GM18858 (cell line): ENCODE results near the gene CEP112.
"Not testable (repeated sequence)": the region's sequence is repeated elsewhere in the genome, so short reads cannot be mapped to it uniquely, and the experiment has no call there.

Experiments used
- ATAC-seq: cut with Tn5 transposase; IDR thresholded peaks from one replicate; pipeline ENCODE4 v1.9.1; 2021; ENCODE audit not compliant: unreplicated experiment

CEP112 gene

DNA sequence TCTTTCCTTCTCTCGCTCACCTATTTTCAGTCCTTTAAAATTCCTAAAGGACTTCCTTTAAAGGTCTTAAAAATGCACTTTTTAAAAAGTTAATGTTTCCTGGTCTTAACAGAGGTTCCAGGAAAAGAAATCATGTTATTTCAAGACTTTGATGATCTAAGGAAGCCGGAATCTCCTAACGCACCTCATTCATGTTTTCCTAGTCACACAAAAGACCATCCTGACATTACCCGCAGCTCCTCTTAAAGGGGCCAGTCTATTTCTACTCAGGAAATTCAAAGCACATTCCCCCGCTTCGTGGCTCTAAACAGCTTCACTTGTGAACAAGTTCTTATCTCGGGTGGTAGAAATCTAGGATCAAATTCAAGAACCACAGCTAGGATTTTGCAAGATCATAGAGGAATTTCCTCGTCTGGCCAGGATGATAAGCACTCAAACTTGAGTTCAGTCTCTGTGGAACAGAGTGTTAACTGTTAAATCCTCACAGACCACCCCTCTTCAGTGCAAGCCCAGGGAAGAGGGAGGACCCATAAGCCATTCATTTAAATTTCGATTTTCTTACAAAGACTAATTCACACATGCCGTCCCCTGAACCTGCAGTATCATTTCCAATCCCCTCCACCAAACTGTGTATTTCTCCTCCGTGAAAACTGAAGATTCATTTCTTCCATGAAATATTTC is 493.4 kb downstream of the CEP112 start:
- ATAC-seq: no peak

DNA sequence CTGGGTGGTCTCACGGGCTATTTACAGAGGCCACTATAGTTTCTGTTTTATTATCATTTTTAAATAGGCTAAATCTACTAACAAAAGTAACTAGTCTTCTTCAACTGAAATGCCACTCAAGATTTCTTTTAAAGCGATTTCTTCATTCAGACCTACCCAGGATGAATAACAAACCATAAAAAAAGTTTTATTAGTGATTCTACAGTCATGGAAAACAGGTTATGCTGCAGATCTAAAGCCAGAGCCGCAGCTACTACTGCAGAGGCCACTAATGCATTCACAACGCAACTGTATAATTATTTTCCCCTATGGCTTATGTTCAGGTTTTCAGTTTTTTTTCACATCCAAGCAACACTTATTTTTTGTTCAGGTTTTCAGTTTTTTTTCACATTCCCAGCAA is 494.3 kb downstream of the CEP112 start:
- no peak for ATAC-seq

DNA sequence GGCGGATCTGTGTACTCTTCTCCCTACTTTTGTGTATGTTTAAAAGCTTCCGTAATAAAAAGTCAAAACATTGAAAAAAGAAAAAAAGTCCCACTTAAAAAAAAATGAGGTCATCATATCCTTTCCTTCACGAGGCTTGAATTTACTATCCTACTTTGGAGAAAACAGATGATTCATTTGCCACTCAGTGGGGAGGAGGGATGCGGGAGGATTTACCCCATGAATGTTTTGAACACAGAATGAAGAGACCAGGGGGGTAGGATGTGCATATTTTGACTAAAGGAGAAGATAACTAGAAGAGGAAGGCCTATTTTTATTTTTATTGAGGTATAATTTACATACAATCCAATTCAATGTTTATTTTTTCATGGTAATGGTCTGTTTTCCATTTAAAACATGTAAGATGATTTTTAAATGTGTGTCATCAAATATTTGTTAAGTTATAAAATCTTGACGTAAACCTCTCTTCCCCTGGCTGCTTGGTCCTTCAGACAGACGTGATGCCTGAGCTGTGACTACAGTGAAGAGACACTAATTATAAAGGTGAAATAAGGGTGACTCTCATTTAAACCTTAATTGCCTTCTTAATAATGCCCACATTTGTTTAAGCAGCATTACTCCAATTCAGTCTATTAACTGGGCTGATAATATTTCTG is 495.1 kb downstream of the CEP112 start:
- ATAC-seq: no peak

DNA sequence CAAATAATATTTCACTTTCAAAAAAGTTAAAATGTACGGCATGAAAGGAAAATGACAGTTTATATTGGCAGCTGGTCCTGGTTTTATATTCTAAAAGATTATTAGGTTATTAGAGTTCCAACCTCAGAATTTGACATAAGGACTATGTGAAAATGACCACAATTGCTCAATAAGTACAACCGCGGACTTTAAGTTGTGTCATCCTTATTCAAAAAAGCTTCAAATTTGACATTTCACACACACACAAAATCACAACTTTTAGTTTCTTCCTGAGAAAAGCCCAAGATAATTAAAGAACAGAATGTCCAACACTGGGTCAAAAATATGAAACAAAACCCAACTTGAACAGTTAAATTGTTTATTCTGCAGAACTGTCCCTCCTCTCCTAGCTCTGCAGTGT is 497.3 kb downstream of the CEP112 start:
- ATAC-seq: no peak

DNA sequence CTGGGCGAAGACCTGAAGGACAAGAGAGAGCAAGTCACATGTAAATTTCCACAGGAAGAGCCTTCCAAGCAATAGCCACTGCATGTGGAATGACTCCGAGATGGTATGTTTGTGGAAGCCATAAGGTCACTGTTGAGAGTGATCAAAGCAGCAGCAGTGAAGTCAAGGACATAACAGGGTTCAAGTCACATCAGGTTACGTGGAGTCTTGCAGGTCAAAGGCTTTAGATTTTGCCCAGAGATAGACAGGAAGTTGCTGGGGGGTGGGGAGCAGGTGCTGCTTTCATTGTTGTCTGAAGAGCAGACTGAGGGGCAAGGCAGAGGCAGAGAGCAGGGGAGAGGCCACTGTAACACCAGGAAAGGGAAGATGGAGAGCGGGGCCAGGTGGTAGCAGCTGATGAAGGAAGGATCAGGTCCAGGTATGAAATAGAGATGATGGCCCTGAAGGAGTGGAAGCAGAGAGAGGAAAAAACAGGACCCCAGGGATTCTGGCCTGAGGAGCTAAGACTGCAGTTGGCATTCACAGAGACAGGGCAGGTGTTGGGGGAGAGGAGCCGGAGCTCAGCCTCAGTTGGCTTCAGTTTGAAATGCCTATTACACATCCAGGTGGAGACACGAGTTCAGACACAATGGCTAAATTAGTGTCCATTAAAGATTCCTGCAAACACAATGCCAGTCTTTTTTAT is 501.2 kb downstream of the CEP112 start:
- no peak for ATAC-seq

DNA sequence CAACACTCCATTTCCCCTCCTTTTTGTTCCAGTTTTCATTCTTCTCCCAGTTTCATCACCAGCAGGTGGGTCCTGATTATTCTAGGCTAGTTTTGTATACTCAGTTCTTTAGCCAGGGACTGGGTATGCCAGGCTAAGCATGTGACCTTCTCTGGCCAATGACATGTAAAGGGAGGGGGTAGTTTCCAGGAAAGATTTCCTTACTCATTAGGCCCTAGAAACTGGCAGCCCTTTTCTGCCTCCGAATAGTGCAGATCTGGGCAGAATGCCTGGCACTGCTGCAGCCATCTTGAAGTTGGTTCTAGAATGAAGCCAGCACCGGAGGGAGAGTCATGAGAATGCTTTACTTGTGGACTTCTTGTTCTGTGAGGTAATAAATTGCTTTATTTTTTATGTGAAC is 503.6 kb downstream of the CEP112 start:
- ATAC-seq: no peak

DNA sequence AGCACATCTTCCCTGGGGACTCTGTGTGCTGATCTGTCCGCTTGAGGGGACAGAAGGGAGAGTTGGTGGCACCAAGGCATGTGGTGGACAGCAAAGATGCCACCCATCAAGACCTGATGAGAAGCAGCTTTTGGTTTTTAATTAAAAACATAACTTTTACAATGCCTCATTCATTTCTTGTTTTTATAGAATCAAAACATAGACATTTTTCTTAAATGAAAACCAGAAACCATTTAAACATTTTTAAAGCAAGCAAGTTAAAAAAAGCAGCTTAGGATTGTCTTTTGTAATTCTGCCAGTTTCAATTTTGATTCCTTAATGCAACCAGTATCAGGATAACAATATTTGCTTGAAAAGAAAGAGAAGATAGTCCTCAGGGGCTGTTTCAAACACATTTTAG is 506.8 kb downstream of the CEP112 start:
- ATAC-seq: no peak

DNA sequence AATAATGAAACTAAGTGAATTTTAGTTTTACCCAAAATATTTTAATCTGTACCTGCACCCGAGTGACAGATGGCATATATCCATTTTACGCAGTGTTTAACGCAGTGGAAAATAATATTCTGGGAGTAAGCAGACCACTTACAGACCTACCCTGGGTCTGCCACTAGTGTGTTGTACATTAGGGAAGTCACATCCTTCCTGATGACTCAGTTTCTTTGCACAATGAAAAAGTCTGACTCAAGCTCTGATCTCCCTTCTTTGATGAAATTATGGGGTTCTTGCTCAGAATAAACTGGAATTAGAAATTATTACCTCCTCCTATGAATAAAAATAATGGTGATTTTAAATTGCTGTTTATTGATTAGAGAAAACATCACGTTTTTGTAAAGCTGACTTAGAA is 507.3 kb downstream of the CEP112 start:
- no peak for ATAC-seq

DNA sequence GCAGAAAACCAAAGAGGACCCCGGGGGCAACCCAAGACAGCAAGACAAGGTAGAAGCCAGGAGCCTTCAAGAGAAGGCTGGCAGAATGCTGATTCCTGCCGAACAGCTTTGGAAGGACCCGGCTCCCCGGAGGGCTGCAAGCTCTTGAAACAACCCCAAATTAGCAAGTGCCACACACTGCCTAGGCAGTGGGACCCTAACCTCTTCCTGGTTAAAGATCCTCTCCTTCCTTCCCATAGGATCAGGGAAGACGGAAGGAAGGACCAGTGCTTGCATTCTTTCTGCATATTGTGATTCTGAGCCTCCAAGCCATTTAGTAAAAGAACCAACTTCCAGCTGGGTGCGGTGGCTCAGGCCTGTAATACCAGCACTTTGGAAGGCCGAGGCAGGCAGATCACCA is 508.5 kb downstream of the CEP112 start:
- no peak for ATAC-seq

DNA sequence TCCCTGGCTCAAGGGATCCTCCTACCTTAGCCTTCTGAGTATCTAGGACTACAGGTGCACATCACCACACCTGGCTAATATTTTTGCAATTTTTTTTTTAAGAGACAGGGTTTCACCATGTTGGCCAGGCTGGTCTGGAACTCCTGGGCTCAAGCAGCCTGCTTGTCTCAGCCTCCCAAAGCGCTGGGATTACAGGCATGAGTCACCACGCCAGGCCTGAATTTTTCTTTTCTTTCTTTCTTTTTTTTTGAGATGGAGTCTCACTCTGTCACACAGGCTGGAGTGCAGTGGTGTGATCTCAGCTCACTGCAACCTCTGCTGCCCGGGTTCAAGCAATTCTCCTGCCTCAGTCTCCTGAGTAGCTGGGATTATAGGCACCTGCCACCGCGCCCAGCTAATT is 510.2 kb downstream of the CEP112 start:
- not testable (repeated sequence) for ATAC-seq

DNA sequence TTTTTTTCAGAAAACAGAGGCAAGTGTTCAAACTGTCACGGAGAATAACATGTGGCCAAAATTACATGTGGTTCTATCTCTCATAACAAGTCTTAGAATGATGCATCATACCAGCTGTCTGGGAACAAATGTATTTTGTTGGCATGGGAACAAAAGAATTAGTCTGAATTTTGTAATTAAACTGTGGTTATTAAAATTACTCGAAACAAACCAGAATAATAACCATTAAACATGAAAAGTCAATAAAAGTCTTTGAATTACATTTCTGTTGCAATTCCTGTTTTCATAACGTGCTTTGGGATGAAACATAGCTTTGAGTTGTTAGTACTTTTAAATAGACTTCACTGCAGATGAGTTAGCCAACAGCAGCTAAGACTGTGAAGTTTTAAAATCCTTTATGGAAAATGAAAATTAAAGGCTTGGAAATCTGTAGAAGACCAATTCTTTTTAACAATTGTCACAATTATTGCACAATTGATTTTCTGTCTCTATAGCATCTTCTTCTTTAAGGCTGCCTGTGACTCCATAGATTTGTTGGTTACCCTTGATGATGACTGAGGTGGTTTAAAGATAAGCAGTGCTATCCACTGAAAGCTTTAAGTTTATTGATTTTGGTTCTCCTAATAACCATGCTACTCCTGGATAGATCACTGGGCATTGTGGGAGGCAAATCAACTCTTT is 512.6 kb downstream of the CEP112 start:
- ATAC-seq: no peak

DNA sequence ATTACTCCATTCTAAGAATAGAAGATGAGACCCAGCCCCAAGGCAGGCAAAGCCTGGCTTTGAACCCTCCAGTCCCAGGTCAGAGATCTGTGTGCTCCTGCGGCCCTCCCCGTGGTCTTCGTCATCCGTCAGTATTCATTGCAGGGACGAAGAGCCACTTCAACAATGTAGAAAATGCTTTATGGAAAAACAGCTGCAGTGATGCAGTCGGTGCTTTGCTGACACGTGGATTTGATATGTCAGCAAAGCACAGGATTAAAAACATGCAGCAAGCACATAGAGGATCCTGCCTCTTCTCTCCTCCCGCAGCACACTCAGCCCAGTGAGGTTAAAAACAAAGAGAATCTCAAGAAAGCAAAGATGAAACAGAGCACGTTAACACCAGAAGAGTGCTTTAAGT is 513.4 kb downstream of the CEP112 start:
- no peak for ATAC-seq

DNA sequence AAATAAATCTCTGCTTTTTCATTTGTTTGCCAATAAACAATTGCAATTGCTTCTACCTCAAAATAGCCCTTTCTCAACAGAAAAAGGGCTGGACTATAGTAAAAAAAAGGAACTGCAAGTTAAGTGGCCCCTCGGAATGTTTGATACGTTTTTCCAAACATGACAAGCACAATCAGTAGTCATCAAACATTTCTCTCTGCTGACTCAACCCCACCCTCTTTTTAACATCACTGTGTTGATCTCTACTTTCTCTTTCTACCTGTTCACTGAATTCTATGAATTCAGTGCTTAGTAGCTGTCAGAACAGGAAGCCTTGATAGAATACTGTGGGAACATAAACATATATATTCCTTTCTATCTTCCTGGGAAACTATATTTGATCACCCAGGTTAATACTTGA is 514.0 kb downstream of the CEP112 start:
- ATAC-seq: no peak

DNA sequence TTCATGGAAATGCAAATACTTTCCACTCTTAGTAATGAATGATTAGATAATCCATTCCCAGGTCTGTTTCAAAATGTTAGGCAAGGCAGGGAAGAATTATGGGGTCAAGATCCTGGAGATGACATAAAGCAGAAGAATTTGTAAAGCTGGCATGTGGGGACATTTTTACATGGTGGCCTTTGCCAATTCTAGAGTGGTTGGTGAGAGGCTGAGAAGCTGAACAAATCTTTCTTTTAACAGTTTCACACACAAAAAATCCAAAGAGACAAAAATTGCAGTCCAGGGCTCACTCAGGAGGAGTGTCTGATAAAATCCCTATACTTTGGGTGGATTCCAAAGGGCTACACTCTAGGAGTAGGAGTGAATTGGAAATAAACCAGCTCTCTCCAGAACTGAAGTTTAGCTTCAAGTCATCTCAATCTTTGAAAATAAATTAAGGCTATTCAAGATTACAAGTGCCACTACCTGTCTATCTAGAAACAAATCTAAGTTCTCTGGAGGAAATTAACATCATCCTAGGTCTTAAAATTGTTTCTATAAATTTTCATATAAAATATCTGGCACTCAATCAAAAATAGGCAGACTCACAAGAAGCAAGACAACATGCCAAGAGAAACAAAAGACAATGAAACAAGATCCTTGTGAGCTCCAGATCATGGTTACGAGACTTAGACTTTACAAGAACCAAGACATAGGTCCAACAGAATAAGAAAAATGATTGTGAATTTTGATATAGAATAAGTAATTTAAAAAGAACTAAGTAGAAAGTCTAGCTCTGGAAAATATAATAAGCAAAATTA is 517.5 kb downstream of the CEP112 start:
- no peak for ATAC-seq

DNA sequence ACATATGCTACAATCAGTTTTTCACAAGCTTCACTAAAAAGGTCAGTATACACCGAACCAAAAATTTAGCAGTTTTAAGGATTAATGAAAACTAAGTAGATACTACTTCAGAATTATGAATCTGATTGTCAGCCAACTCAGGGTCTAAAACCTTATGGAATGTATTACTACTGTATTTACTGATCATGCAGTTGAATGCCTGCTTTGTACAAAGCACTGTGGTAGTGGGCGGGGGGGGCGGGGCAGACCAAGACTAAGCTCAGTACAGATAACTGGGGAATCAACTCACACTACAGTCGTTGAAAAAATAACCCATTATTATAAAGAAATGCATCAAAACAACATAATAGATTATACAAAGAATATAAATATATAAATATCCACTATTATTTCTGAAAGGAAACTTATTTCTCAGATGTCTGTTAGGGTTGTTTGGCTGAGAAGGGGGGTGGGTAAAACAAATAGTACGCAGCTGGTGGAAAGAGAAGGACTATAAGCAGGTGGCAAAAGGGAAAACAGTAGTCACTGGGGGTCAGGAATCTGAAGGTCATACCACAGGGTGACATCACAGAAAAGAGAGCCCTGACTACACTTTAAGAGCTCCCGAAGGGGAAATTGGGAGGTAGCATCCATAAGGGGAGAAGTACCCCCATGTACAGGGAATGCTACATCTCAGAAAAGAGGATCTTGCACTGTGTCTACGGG is 521.1 kb downstream of the CEP112 start:
- no peak for ATAC-seq

DNA sequence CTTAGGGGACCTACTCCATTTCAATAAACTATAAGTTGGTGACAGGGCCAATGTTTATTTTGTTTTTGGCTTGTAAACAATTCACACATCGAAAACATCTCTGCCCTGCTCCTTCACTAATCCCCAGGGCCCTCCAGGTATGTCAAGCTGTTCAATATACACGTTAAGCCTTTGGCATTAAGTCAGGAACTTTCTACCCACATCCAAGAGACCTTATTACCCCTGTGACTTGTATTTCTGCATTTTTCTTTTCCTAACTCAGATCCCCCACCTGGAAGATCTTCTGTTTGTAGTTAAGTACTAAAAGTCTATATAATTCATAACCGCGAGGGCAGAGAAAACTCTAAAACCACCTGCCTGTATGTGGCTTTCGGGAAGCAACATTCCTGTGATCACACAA is 523.7 kb downstream of the CEP112 start:
- no peak for ATAC-seq

DNA sequence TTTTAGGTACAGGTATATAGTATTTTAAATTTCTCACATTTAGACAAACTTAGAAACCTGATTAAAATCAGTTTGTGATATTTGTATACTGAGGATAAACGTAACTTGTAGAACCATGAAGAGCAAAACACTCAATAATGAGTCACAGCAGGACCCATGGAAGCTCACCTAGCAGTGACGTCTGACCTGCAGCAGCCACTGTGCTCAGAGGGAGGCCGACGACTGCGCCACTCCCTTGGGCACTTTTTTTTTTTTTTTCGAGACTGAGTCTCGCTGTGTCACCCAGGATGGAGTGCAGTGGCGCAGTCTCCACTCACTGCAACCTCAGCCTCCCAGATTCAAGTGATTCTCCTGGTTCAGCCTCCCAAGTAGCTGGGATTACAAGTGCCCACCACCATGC is 524.3 kb downstream of the CEP112 start:
- no peak for ATAC-seq

DNA sequence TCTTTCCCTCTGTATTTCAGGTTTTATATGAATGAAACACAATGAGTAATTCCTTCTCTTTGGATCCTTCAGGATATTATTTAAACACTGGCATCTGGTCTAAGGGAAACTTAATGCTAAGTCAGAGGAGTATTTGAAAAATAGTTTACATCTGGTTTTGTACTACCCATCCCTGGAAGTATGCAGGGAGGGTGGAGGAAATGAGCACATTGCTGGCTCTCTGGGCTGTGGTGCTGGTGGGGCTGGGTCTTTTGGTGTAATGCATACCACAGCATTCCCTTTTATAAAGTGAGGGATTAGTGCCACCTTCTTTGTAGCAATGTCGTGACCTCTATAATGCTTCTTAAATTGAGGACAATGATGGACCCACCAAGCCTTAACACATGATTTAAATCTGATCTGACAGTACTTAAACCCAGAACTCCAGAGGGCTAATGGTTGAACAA is 525.0 kb downstream of the CEP112 start:
- ATAC-seq: no peak

DNA sequence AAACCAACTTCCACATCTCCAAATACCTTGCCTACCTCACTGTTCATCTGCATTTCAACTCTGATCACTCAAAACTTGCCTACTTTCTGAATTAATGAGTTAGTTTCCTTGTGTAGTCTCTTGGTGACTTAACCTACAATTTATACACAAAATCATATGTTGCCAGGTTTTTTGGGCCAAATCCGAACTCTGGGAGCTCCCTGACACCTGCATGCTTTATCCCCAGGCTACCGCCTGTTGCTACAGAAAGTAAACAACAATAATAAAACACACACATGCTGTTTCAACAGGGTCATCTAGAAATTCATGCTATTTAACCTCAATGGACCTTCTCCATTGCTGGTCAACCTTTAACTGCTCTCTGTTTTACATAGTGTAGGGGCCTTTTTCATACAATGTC is 526.0 kb downstream of the CEP112 start:
- ATAC-seq: no peak

DNA sequence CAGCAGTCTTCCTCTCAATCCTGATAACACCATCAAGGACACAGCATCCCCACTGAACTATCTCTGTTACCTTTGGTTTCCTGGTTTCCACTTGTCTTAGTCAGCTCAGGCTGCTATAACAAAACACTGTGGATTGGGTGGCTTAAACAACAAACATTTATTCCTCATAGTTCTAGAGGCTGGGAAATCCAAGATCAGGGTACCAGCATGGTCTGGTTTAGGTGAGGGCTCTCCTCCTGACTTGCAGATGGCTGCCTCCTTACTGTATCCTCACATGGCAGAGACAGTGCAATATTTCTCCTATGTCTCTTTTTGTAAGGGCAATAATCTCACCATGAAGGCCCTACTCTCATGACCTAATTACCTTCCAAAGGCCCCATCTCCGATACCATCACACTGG is 527.2 kb downstream of the CEP112 start:
- ATAC-seq: no peak
